Stimulated activated memory B cell treated with anti-CD40 and anti-IgM and Interleukin-4, amounts not matched to agents 10 μg/mL and 1 μg/mL and 100 μg/mL, for 72 hours (primary cell): ENCODE data around the gene MYO1E.

Source experiments
- ATAC-seq: fragments of 150-1000 bp; cut with Tn5 transposase; 2 replicates; pipeline ENCODE4 v1.10.0; 2021
- H3K27ac Mint-ChIP-seq: one replicate; pipeline ENCODE4 v1.8.0; 2022; ENCODE audit warnings: mild to moderate bottlenecking, mixed read lengths
- H3K27me3 Mint-ChIP-seq: one replicate; pipeline ENCODE4 v1.8.0; 2022; ENCODE audit warnings: mixed read lengths
- H3K36me3 Mint-ChIP-seq: one replicate; pipeline ENCODE4 v1.8.0; 2022; ENCODE audit warnings: mixed read lengths
- H3K4me1 Mint-ChIP-seq: one replicate; pipeline ENCODE4 v1.8.0; 2022; ENCODE audit warnings: mixed read lengths
- H3K4me3 Mint-ChIP-seq: one replicate; pipeline ENCODE4 v1.8.0; 2022; ENCODE audit warnings: mild to moderate bottlenecking, moderate library complexity, mixed read lengths
- H3K9me3 Mint-ChIP-seq: one replicate; pipeline ENCODE4 v1.8.0; 2022; ENCODE audit warnings: mixed read lengths

MYO1E gene

DNA sequence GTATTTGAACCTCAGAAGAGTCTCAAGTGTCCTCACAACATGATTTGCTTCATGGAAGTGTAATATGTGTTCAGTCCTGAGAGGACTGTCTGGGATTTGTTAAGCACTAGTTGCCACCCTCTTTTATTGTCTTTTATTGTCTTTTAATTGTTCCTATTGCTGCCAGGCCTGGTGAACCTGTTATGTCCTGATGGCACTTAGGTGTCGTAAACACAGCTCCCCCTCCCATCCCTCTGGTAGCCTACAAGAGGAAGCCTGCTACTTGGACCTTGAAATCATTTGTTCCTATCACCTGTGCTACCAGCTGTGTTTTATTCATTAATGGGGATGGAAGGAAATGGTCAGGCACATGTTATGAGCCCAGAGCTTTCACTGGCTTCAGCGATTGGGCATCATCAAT, 248.4 kb downstream of the MYO1E start:
- H3K4me3 Mint-ChIP-seq, result no peak overlapping the region
- ATAC-seq, result no peak
- H3K36me3 Mint-ChIP-seq, result peaks cover 29% of the 10 kb centered on the region
- peaks cover 24% of the 10 kb centered on the region for H3K4me1 Mint-ChIP-seq
- H3K27ac Mint-ChIP-seq, result no peak overlapping the region
- peaks cover 14% of the 10 kb centered on the region for H3K9me3 Mint-ChIP-seq
- H3K27me3 Mint-ChIP-seq, result no peaks in the 10 kb centered on the region

DNA sequence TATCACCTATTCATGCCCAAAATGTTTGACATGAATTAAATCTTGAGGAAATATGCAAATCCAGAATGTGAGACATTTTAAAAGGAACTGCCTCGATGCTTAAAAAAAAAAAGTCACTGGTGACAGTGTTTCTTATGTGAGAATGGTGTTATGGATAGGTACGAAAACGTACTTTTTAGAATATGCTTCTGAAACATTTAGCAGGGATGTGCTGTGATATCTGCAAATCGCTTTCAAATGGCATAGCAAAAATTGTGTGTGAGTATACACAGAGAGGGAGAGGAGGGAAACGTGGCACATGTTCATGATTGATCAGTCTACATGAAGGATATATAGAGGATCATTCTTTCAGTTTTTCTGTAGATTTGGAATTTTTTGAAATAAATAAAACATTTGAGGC, 251.7 kb downstream of the MYO1E start:
- Mint-ChIP-seq H3K36me3 (peaks cover 4% of the 10 kb centered on the region), H3K4me3 (no peak overlapping the region)

DNA sequence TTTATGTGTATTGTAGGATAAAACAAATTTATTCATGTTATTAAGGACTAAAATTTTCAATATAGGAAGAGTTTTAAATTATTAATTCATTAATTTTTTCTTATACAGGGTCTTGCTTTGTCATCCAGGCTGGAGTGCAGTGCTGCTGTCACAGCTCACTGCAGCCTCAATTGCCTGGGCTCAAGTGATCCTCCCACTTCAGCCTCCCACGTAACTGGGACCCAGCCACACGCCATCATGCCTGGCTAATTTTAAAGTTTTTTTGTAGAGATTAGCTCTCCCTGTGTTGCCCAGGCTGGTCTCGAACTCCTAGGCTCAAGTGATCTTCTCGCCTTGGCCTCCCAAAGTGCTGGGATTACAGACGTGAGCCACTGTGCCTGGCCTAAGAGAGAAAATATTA, 253.0 kb downstream of the MYO1E start:
- ATAC-seq, result no peak
- Mint-ChIP-seq H3K27ac (no peak overlapping the region), H3K9me3 (no peaks in the 10 kb centered on the region), H3K4me1 (peaks cover 7% of the 10 kb centered on the region), H3K36me3 (no peaks in the 10 kb centered on the region), H3K4me3 (no peak overlapping the region), H3K27me3 (no peaks in the 10 kb centered on the region)

More for the DNA sequence above, 251.7 kb downstream of the MYO1E start:
- no peaks in the 10 kb centered on the region for H3K9me3 Mint-ChIP-seq
- no peak for ATAC-seq
- H3K27me3 Mint-ChIP-seq, result no peaks in the 10 kb centered on the region
- no peak overlapping the region for H3K27ac Mint-ChIP-seq
- H3K4me1 Mint-ChIP-seq, result peaks cover 7% of the 10 kb centered on the region

DNA sequence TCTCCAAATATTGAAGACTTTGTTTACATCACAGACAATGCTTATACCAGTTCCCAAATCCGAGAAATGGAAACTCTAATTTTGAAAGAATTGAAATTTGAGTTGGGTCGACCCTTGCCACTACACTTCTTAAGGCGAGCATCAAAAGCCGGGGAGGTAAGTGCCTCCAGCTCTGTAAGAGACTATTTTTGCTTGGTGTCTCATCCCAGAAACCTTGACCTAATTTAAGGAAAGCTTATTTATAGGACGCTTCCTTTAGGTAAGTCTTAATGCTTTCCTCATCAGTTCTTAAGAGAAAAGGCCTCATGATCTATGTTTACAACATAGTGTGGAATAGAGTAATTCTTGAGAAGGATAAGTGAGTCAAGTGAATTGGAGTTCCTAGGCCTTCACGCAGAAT, 255.9 kb downstream of the MYO1E start:
- ATAC-seq, result no peak
- Mint-ChIP-seq H3K9me3 (no peaks in the 10 kb centered on the region), H3K4me3 (no peak overlapping the region), H3K4me1 (peaks cover 7% of the 10 kb centered on the region), H3K27ac (no peak overlapping the region), H3K27me3 (no peaks in the 10 kb centered on the region), H3K36me3 (no peaks in the 10 kb centered on the region)

DNA sequence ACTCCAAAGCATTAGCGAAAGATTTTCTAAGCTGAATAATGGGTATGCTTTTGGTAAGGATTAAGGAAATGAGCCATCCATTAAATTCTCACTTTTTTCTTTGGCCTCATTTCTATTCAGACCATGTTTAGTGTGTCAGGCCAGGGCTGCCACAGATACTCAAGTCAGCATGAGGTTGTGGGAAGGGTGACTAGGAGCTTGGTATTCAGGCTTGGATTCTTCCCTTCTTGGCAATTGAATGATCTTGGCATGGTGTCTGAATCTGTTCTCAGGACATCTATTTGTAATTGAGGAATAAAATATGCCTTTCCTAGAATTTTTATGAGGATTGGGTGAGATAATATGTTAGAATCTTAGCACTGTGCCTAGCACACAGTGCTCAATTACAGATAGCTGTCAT, 256.5 kb downstream of the MYO1E start:
- no peak overlapping the region for H3K4me3 Mint-ChIP-seq
- peaks cover 7% of the 10 kb centered on the region for H3K4me1 Mint-ChIP-seq
- H3K36me3 Mint-ChIP-seq, result no peaks in the 10 kb centered on the region
- H3K27me3 Mint-ChIP-seq, result no peaks in the 10 kb centered on the region
- H3K27ac Mint-ChIP-seq, result no peak overlapping the region
- no peak for ATAC-seq
- no peaks in the 10 kb centered on the region for H3K9me3 Mint-ChIP-seq

DNA sequence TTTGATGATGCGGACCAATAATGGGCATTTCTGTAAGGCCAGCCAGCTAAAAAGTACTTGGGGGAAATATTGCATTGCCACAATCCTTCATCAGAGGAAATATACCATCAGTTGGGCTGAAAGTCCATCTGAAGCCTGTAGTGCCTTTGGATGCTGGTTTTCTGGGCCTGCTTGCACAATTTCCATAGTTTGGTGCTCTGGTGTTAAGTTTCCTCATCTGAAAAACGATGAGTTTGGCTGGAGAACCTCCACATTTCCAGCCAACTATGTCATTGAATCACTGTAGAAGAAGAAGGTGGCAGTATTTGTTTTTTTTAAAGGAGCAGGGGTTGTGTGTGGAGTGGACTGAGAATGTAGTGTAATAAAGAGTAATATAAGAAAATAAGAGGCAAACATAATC, 257.6 kb downstream of the MYO1E start:
- Mint-ChIP-seq H3K4me1 (peaks cover 7% of the 10 kb centered on the region), H3K9me3 (no peaks in the 10 kb centered on the region), H3K27ac (no peak overlapping the region), H3K36me3 (no peaks in the 10 kb centered on the region), H3K27me3 (no peaks in the 10 kb centered on the region), H3K4me3 (no peak overlapping the region)
- no peak for ATAC-seq

DNA sequence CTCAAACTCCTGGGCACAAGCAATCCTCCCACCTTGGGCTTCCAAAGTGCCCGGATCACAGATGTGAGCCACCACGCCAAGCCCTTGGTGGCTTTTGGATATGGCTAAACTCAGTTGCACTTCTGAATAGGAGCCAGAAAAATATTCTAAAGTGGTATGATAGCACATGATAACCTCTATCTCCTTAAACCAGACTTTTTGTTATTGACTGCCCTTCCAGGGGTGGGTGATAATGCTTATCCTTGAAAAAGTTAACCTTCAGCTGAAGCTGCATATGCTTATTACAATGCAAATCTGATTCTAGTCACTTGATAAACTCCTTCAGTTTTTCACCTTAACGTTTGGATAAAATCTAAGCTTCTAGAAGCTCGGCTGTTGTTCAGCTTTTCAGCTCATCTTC, 261.4 kb downstream of the MYO1E start:
- Mint-ChIP-seq H3K36me3 (no peaks in the 10 kb centered on the region), H3K9me3 (no peaks in the 10 kb centered on the region), H3K4me1 (no peaks in the 10 kb centered on the region), H3K4me3 (no peak overlapping the region), H3K27me3 (no peaks in the 10 kb centered on the region), H3K27ac (no peak overlapping the region)
- no peak for ATAC-seq

DNA sequence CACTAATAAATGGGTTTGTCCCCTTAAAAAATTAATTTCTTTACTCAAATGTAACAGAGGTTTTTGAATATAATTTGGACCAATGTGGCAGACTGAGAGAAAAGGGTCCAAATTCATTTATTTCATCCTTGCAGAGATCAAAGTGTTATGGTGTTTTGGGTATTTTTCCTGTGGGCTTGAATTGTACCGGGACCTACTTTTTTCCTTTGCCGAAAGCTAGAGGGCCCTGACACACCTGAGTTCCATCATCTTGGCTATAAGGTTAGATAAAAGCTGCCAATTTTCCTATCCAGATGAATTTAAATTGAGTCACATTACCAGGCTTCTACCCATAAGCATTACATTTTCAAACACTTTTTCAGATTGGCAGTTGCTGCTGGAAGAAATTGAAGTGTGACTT, 266.8 kb downstream of the MYO1E start:
- H3K4me1 Mint-ChIP-seq, result peaks cover 18% of the 10 kb centered on the region
- no peaks in the 10 kb centered on the region for H3K36me3 Mint-ChIP-seq
- no peaks in the 10 kb centered on the region for H3K9me3 Mint-ChIP-seq
- ATAC-seq, result no peak
- H3K4me3 Mint-ChIP-seq, result peak overlapping the region; percentile 93
- H3K27me3 Mint-ChIP-seq, result no peaks in the 10 kb centered on the region
- H3K27ac Mint-ChIP-seq, result peak overlapping the region; percentile 99

DNA sequence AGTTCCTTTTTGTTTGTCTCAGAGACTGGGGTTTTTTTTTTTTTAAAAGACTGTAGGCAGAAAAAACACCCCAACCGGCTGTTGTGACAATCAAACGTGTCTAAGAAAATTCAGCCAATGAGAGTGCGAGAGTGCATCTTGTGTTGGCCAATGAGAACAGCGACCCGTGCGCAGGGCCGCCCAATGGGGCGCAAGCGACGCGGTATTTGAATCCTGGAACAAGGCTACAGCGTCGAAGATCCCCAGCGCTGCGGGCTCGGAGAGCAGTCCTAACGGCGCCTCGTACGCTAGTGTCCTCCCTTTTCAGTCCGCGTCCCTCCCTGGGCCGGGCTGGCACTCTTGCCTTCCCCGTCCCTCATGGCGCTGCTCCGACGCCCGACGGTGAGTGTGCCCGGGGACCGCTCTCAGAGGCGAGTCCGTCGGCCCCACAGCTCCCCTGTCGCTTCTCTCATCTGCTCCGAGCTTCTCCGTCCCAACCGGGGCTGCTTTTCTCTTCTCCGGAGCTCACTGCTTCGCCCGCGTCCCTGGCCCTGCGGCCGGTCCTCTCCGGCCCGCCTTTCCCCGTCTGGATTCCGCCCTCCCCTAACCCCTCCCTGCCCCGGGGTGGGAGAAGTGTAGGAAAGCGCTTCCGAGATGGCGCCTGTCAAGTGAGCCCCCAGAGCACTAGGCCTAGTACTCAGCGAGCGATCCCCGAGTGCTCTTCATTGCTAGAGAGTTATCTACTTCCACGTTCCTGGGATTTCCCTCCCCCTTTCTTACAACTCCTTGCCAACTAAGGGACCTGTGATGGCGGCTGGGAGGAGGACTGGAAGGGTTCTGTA, 267.5 kb downstream of the MYO1E start, which contains the start of gene CCNB2:
Gene CCNB2, plus strand, starts transcription at position 235 of the 821 bp plus-strand sequence. Its CDS starts 123 bp downstream, at position 358.
- Mint-ChIP-seq H3K4me3 (peak within 1 kb of the TSS; percentile 93), H3K9me3 (no peaks in the 10 kb centered on the region), H3K4me1 (peaks cover 18% of the 10 kb centered on the region), H3K27me3 (no peaks in the 10 kb centered on the region), H3K36me3 (no peaks in the 10 kb centered on the region), H3K27ac (peak within 1 kb of the TSS; percentile 99)
- peak; percentile 100 for ATAC-seq

DNA sequence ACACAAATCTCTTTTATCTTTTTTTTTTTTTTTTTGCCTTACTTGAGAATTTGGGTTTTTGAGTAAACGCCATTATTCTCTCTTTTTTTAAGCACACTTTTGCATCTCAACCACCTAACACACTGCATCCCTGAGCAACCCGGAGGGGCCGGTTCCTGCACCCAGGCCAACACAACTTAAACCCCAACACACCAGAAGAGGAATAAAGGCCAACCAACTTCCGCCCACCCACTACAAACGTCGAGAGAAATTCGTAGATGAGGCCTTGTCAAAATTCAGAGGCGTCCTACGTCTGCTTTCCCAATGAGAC, 268.1 kb downstream of the MYO1E start:
- Mint-ChIP-seq H3K36me3 (no peaks in the 10 kb centered on the region), H3K27ac (peak overlapping the region; percentile 99), H3K4me1 (peaks cover 18% of the 10 kb centered on the region), H3K9me3 (no peaks in the 10 kb centered on the region), H3K27me3 (no peaks in the 10 kb centered on the region), H3K4me3 (peak overlapping the region; percentile 93)
- no peak for ATAC-seq

DNA sequence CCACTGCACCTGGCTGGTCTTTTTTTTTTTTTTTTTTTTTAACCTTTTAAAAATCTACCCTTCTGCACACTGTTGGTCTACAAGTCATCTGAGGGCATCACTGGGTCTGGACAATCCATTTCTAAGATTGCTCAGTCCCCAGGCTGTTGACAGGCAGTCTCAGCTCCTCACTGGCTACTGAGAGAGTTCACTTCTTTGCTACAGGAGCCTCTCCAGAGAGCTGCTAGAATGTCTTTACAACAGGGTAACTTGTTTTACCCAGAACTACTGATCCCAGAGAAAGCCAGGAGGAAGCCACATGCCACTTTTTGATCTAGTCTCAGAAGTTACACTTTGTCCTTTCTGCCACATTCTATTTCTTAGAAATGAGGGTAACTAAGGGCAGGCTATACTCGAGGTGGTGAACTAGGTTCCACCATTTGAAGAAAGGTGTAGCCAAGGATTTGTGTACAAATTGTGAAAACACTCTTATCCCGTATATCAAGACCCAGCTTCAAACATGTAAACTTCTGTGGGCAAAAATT, 273.4 kb downstream of the MYO1E start:
- no peak overlapping the region for H3K4me3 Mint-ChIP-seq
- ATAC-seq, result no peak
- peaks cover 3% of the 10 kb centered on the region for H3K4me1 Mint-ChIP-seq
- no peak overlapping the region for H3K27ac Mint-ChIP-seq
- H3K9me3 Mint-ChIP-seq, result no peaks in the 10 kb centered on the region
- H3K27me3 Mint-ChIP-seq, result no peaks in the 10 kb centered on the region
- H3K36me3 Mint-ChIP-seq, result peaks cover 20% of the 10 kb centered on the region

DNA sequence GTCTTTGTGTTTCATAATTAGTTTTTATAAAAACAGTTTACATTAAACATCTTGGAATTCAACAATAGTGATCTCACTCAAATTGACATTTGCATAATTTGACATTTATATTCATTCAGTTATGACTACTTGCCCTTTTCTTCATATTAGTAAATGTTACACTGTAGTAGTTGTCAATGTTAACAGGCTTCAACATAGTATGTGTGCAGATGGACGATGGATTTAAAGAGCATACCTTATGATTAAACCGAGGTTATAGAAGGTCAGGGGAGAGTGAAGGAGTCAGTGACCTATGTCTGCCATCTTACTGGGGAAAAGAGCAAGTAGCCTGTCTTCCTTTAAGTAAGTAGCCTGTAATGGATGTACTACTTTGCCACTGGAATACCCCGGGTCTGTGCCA, 276.2 kb downstream of the MYO1E start:
- ATAC-seq, result no peak
- no peak overlapping the region for H3K4me3 Mint-ChIP-seq
- H3K27me3 Mint-ChIP-seq, result no peaks in the 10 kb centered on the region
- no peak overlapping the region for H3K27ac Mint-ChIP-seq
- H3K9me3 Mint-ChIP-seq, result no peaks in the 10 kb centered on the region
- no peaks in the 10 kb centered on the region for H3K4me1 Mint-ChIP-seq
- H3K36me3 Mint-ChIP-seq, result peaks cover 34% of the 10 kb centered on the region

DNA sequence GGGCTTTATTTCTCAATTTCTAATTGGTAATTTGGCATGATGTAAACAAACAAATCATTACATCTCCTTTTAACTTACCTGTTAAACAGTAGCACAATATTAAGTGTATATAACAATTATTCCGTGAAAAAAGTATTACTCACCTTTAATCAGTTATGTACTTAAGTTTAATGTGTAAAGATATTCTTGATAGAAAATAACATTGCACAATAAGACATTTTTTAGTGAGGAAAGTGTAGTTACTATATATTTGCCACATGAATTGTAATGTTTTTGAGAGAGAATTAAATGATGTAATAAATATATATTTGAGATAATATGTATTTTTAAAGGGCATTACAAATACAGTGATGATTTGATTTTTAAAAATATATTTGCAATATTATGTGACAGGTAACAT, 278.6 kb downstream of the MYO1E start:
- no peaks in the 10 kb centered on the region for H3K9me3 Mint-ChIP-seq
- no peaks in the 10 kb centered on the region for H3K27me3 Mint-ChIP-seq
- H3K4me3 Mint-ChIP-seq, result no peak overlapping the region
- no peak overlapping the region for H3K27ac Mint-ChIP-seq
- no peak for ATAC-seq
- H3K36me3 Mint-ChIP-seq, result peaks cover 47% of the 10 kb centered on the region
- no peaks in the 10 kb centered on the region for H3K4me1 Mint-ChIP-seq

DNA sequence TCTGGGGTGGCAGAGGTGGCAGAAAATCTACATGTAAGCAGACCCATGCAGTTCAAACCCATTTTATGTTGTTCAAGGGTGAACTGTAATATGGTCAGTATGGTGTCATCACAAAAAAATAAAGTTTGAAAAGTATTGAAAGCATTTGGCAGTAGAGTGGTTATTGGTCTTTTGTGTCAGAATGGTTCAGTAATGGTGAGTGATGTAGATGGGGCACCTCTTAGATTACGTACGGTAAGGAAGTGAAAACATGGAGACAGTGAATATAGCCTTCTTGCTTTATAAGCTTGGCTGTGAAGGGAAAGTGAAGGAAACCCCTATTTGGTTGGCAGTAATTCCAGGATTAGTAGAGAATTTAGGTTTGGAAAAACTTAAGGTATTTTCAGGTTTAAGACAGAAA, 284.9 kb downstream of the MYO1E start:
- Mint-ChIP-seq H3K27me3 (no peaks in the 10 kb centered on the region), H3K9me3 (no peaks in the 10 kb centered on the region), H3K4me3 (no peak overlapping the region), H3K4me1 (no peaks in the 10 kb centered on the region), H3K36me3 (peaks cover 55% of the 10 kb centered on the region), H3K27ac (peak overlapping the region; percentile 4)
- ATAC-seq, result no peak
